Hepatocyte (in vitro differentiated cells): ENCODE measurements around the gene WDFY4.

Source experiments
- CTCF ChIP-seq: fragments of 200-600 bp; sonication (generic); IDR thresholded peaks from 2 replicates; pipeline ENCODE4 v1.5.1; 2016; ENCODE audit warnings: antibody characterized with exemption, mild to moderate bottlenecking; ENCODE audit not compliant: poor library complexity
- EZH2 ChIP-seq: fragments of 200-600 bp; sonication (generic); IDR thresholded peaks from 2 replicates; pipeline ENCODE4 v1.6.1; 2016; ENCODE audit warnings: antibody characterized with exemption, mild to moderate bottlenecking, borderline replicate concordance

- TF ChIP-seq CTCF (no peak), EZH2 (no peak)
Measured at GRCh38 chr10:48820699-48821098, 136.0 kb downstream of the WDFY4 start.
